Measurements from ENCODE around the gene CDH23.

The CDH23 gene

DNA sequence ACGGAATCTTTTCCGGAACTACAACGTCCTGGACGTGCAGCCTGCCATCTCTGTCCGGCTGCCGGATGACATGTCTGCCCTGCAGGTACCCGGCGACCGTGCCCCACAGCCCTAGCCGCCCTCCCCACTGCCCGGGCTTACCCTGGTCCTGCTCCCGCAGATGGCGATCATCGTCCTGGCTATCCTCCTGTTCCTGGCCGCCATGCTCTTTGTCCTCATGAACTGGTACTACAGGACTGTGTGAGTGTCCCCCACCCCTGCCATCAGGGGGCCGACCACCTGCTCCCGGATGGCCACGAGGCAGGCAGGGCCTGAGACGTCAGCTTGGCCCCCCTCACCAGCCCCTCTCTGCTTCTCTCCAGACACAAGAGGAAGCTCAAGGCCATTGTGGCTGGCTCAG lies 414.6 kb downstream of the CDH23 start:
- no peak for DNase-seq (ENCODE audit: low read depth in 2 of 2, low spot score in 1 of 2)

GRCh38 chr10:71812016-71812912 lies 415.5 kb downstream of the CDH23 start:
- peak; percentile 66 for DNase-seq (ENCODE audit: low read depth in 2 of 2, low spot score in 1 of 2)

- no peak for DNase-seq (ENCODE audit: low read depth in 2 of 2, low spot score in 1 of 2)
Observed at GRCh38 chr10:71812913-71813590, 416.3 kb downstream of the CDH23 start.

DNA sequence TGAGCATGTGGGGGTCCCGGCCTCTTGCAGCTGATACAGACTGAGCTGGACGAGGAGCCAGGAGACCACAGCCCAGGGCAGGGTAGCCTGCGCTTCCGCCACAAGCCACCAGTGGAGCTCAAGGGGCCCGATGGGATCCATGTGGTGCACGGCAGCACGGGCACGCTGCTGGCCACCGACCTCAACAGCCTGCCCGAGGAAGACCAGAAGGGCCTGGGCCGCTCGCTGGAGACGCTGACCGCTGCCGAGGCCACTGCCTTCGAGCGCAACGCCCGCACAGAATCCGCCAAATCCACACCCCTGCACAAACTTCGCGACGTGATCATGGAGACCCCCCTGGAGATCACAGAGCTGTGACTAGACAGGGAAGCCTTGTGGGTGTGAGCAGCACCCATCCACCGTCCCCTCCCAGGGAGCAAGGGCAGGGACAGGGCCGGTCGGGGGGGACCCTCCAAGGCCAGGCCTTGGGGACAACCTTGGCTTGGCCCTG lies 418.2 kb downstream of the CDH23 start:
- no peak for DNase-seq (ENCODE audit: low read depth in 2 of 2, low spot score in 1 of 2)

- no peak for DNase-seq (ENCODE audit: low read depth in 2 of 2, low spot score in 1 of 2)
Observed at GRCh38 chr10:71815515-71816130, 418.9 kb downstream of the CDH23 start.

DNA sequence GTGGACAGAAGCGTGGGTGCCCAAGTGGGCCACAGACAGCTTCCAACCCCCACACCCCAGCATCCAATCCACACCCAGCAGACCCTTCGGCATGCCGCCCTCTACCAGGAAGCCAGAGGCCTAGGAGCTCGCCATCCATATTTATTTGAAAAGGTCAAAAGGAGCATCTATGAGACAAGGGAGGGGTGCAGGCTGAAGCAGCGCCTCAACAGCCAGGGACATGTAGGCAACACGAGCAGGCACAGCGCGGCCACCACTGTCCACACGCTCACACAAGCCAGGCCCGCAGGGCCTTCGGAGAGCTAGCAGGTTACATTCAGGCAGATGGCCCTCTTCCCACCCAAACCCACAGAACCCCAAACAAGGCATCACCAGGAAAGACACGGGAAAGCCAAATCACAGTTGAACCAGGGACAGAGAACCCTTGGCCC lies 419.7 kb downstream of the CDH23 start:
- no peak for DNase-seq (ENCODE audit: low read depth in 2 of 2, low spot score in 1 of 2)

DNA sequence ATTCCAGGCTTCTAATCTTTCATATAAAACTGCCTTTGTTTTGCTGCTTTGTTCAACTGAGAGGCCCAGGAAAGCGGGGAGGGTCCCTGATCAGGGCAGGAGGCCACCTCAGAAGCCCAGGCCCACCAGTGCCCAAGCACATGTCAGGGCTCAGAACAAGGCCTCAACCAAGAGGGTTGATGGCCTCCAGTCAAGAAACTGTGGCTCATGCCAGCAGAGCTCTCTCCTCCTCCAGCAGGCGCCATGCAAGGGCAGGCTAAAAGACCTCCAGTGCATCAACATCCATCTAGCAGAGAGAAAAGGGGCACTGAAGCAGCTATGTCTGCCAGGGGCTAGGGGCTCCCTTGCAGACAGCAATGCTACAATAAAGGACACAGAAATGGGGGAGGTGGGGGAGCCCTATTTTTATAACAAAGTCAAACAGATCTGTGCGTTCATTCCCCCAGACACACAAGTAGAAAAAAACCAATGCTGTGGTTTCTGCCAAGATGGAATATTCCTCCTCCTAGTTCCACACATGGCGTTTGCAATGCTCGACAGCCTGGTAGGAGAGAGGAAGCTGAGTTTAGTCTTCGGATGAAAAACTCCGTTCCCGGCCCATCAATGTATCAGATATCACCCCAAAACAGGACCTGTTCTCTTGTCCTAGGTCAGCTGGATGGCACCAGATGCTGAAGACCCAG lies 420.4 kb downstream of the CDH23 start:
- no peak for DNase-seq (ENCODE audit: low read depth in 2 of 2, low spot score in 1 of 2)

GRCh38 chr10:71817831-71818655 lies 421.3 kb downstream of the CDH23 start:
- no peak for DNase-seq (ENCODE audit: low read depth in 2 of 2, low spot score in 1 of 2)

DNA sequence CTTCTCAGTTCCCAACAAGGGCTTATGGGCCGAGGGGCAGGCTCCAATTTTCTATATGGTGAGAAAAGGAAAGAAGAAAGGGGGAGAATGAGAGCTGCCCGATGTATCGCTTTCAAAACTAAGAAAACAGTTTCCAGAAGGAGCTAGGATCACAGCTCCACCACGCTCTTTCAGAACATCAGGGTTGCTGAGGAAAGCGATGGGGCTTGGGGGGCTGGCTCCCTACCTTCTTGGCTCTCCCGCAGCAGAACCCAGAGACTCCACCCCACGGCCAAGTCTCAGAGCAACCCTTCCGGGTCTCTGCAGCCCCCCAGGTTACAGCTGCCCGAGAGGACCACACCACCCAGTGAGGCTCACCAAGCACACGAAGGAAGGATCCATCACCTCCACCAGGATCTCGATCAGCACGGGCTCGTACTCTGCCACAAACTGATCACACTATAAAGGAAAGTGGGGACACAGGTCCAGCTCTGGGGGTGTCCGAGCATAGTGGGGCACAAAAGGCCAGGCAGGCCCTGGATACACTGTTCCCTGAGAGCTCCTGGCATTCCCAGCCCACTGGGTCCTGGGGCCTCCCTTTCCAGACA lies 422.0 kb downstream of the CDH23 start:
- DNase-seq (ENCODE audit: low read depth in 2 of 2, low spot score in 1 of 2): no peak

DNA sequence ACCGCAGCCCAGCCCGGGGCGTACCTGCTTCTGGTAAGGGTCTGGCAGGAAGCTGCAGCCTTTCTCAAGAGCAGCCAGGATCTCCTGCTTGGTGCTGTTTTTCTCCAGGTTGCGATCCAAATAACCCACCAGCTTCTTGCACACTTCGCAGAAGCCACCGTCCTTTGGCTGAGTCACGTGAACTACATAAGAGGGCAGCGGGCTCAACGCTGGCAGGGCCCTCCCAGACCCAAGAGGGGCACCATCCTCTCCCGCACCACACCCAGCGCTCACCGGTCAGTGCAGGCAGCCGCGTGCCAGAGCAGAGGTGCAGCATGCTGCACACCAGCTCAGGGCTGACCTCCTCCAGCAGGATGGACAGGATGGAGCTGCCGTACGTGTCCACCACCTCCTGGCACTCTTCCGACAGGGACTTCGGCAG lies 422.7 kb downstream of the CDH23 start:
- DNase-seq (ENCODE audit: low read depth in 2 of 2, low spot score in 1 of 2): no peak

GRCh38 chr10:71819985-71820384 lies 423.3 kb downstream of the CDH23 start:
- DNase-seq (ENCODE audit: low read depth in 2 of 2, low spot score in 1 of 2): no peak

GRCh38 chr10:71820966-71821365 lies 424.2 kb downstream of the CDH23 start:
- no peak for DNase-seq (ENCODE audit: low read depth in 2 of 2, low spot score in 1 of 2)

GRCh38 chr10:71821909-71822763 lies 425.4 kb downstream of the CDH23 start:
- no peak for DNase-seq (ENCODE audit: low read depth in 2 of 2, low spot score in 1 of 2)

DNA sequence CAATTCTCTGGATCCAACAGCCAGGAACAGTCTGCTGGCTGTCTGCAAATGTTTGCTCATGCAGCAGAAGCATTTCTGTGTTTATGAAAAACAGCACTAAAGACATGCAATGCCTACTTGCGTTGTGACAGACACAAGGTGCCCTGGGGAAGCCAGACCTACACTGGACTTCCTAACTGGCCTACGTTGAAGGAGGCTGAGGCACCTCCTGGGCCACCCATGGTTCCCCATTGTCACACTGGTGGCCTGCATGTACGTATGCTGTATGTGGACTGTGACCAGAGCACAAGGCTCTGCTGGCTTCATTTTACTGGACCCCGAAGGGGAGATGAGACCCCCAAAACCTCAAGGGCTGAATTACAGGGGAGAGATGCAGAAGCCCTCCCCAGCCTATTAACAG lies 426.6 kb downstream of the CDH23 start:
- DNase-seq (ENCODE audit: low read depth in 2 of 2, low spot score in 1 of 2): no peak

GRCh38 chr10:71824333-71824732 lies 427.6 kb downstream of the CDH23 start:
- DNase-seq (ENCODE audit: low read depth in 2 of 2, low spot score in 1 of 2): no peak

GRCh38 chr10:71825217-71825616 lies 428.5 kb downstream of the CDH23 start:
- DNase-seq (ENCODE audit: low read depth in 2 of 2, low spot score in 1 of 2): no peak

DNA sequence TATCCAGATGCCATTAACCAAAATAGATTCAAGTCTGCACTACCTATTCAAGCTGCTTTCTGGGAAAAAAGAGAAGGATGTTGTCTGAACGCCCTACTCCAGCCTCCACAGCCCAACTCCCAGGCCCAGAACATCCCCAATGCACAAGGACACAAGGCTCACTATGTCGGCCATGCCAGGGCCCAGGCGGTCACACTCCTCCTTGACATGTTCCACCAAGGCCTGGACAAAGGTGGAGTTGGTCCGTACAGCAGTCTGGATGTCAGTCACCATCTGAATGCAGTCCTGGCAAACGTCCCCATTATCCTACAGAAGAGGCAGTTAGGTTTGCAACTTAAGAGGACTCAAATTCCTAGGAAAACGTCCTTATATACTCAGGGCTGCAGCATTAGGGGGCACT lies 431.1 kb downstream of the CDH23 start:
- no peak for DNase-seq (ENCODE audit: low read depth in 2 of 2, low spot score in 1 of 2)

GRCh38 chr10:71828702-71829101 lies 432.0 kb downstream of the CDH23 start:
- no peak for DNase-seq (ENCODE audit: low read depth in 2 of 2, low spot score in 1 of 2)

DNA sequence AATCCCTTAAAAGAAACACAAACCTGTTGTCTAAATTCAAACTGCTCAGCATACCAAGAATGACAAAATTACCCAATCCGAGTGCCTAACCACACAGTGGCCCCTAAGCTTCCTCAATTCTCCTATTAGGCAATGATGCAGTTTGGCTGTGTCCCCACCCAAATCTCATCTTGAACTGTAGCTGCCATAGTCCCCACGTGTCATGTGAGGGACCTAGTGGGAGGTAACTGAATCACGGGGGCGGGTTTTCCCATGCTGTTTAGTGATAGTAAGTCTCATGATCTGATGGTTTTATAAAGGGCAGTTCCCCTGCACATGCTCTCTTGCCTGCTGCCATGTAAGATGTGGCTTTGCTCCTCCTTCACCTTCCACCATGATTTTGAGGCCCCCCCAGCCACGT lies 432.5 kb downstream of the CDH23 start:
- no peak for DNase-seq (ENCODE audit: low read depth in 2 of 2, low spot score in 1 of 2)
